Effector memory CD8-positive, alpha-beta T cell (primary cell): ENCODE measurements around the gene MED12L.
"Not testable (repeated sequence)": the region's sequence is repeated elsewhere in the genome, so short reads cannot be mapped to it uniquely, and the experiment has no call there.

Source experiments
- ATAC-seq: fragments of 150-1000 bp; cut with Tn5 transposase; replicated peaks from 2 replicates; pipeline ENCODE4 v1.10.0; 2021; ENCODE audit warnings: mild to moderate bottlenecking, moderate library complexity
- DNase-seq, 3 experiments: peaks; one replicate each; pipeline ENCODE4 v3.0.0; 2021
- H3K27ac Mint-ChIP-seq, 2 donors: one replicate each; pipeline ENCODE4 v1.8.0; 2022; ENCODE audit warnings: mild to moderate bottlenecking in 2 of 2, mixed read lengths in 2 of 2, moderate library complexity in 2 of 2
- H3K27me3 Mint-ChIP-seq, 2 donors: one replicate each; pipeline ENCODE4 v1.8.0; 2022; ENCODE audit warnings: mixed read lengths in 2 of 2
- H3K36me3 Mint-ChIP-seq: one replicate; pipeline ENCODE4 v1.8.0; 2022; ENCODE audit warnings: mild to moderate bottlenecking, moderate library complexity, mixed read lengths; ENCODE audit not compliant: insufficient read depth
- H3K4me1 Mint-ChIP-seq, 2 donors: one replicate each; pipeline ENCODE4 v1.8.0; 2022; ENCODE audit warnings: low read depth in 2 of 2, mixed read lengths in 2 of 2
- H3K4me3 Mint-ChIP-seq, 2 donors: one replicate each; pipeline ENCODE4 v1.8.0; 2022; ENCODE audit warnings: mild to moderate bottlenecking in 2 of 2, mixed read lengths in 2 of 2, moderate library complexity in 2 of 2
- H3K9me3 Mint-ChIP-seq, 2 donors: one replicate each; pipeline ENCODE4 v1.8.0; 2022; ENCODE audit warnings: mixed read lengths in 2 of 2

Gene MED12L

GRCh38 chr3:151076626-151077025, 8.8 kb upstream of the MED12L start:
- no peak overlapping the region for H3K4me3 Mint-ChIP-seq
- H3K4me1 Mint-ChIP-seq, result no peaks in the 10 kb centered on the region
- H3K9me3 Mint-ChIP-seq, result no peaks in the 10 kb centered on the region
- H3K27me3 Mint-ChIP-seq, result peaks cover 16 to 28% of the 10 kb centered on the region in 2 donors
- ATAC-seq (no peak), DNase-seq (no peak)
- no peaks in the 10 kb centered on the region for H3K36me3 Mint-ChIP-seq
- H3K27ac Mint-ChIP-seq, result no peak overlapping the region

GRCh38 chr3:151081082-151081481, 4.4 kb upstream of the MED12L start:
- H3K27me3 Mint-ChIP-seq, result peaks cover 43 to 44% of the 10 kb centered on the region in 2 donors
- not testable (repeated sequence) for ATAC-seq, H3K4me3 Mint-ChIP-seq, H3K27ac Mint-ChIP-seq, DNase-seq, H3K36me3 Mint-ChIP-seq, H3K9me3 Mint-ChIP-seq, H3K4me1 Mint-ChIP-seq

GRCh38 chr3:151082880-151083838, 2.3 kb upstream of the MED12L start:
- peaks cover 48 to 61% of the 10 kb centered on the region in 2 donors for H3K27me3 Mint-ChIP-seq
- no peak overlapping the region for H3K4me3 Mint-ChIP-seq
- DNase-seq (no peak), ATAC-seq (no peak)
- peaks cover 0 to 11% of the 10 kb centered on the region in 2 donors for H3K4me1 Mint-ChIP-seq
- no peak overlapping the region for H3K27ac Mint-ChIP-seq
- H3K36me3 Mint-ChIP-seq, result peaks cover 12% of the 10 kb centered on the region
- H3K9me3 Mint-ChIP-seq, result no peaks in the 10 kb centered on the region

GRCh38 chr3:151084893-151085226, 604 bp upstream of the MED12L start:
- Mint-ChIP-seq H3K4me3 (peak overlapping the region; percentile 49 to 89), H3K9me3 (no peaks in the 10 kb centered on the region), H3K4me1 (peaks cover 0 to 11% of the 10 kb centered on the region in 2 donors), H3K27me3 (peaks cover 52 to 65% of the 10 kb centered on the region in 2 donors), H3K36me3 (peaks cover 12% of the 10 kb centered on the region), H3K27ac (no peak overlapping the region)
- DNase-seq, result no peak
- ATAC-seq, result no peak

- peak in 1 of 3 experiments; percentile 6 for DNase-seq
- Mint-ChIP-seq H3K27me3 (peaks cover 54 to 65% of the 10 kb centered on the region in 2 donors), H3K27ac (peak overlapping the region in 1 of 2 donors; percentile 86), H3K4me3 (peak overlapping the region; percentile 79 to 89), H3K9me3 (no peaks in the 10 kb centered on the region), H3K4me1 (peaks cover 0 to 11% of the 10 kb centered on the region in 2 donors), H3K36me3 (peaks cover 12% of the 10 kb centered on the region)
- ATAC-seq, result peak; percentile 23
These were observed 522 bp downstream of the MED12L start for GRCh38 chr3:151085889-151086483.

GRCh38 chr3:151086484-151087456, 1.3 kb downstream of the MED12L start:
- H3K9me3 Mint-ChIP-seq, result no peaks in the 10 kb centered on the region
- peaks cover 12% of the 10 kb centered on the region for H3K36me3 Mint-ChIP-seq
- peak overlapping the region; percentile 79 to 89 for H3K4me3 Mint-ChIP-seq
- H3K4me1 Mint-ChIP-seq, result peaks cover 0 to 11% of the 10 kb centered on the region in 2 donors
- peak; percentile 12 to 40 (median 38) for DNase-seq
- H3K27ac Mint-ChIP-seq, result peak overlapping the region in 1 of 2 donors; percentile 86
- peaks cover 49 to 68% of the 10 kb centered on the region in 2 donors for H3K27me3 Mint-ChIP-seq
- peak; percentile 81 for ATAC-seq

- Mint-ChIP-seq H3K27ac (no peak overlapping the region), H3K4me3 (peak overlapping the region; percentile 56 to 89), H3K4me1 (peaks cover 0 to 11% of the 10 kb centered on the region in 2 donors), H3K9me3 (no peaks in the 10 kb centered on the region), H3K27me3 (peaks cover 44 to 69% of the 10 kb centered on the region in 2 donors), H3K36me3 (peaks cover 12% of the 10 kb centered on the region)
- ATAC-seq (no peak), DNase-seq (no peak)
These were observed 2.2 kb downstream of the MED12L start for GRCh38 chr3:151087648-151088047.

- peaks cover 25 to 52% of the 10 kb centered on the region in 2 donors for H3K27me3 Mint-ChIP-seq
- ATAC-seq (no peak), DNase-seq (no peak)
- peaks cover under 1% of the 10 kb centered on the region for H3K36me3 Mint-ChIP-seq
- no peak overlapping the region for H3K4me3 Mint-ChIP-seq
- H3K27ac Mint-ChIP-seq, result no peak overlapping the region
- H3K4me1 Mint-ChIP-seq, result peaks cover 0 to 4% of the 10 kb centered on the region in 2 donors
- H3K9me3 Mint-ChIP-seq, result no peaks in the 10 kb centered on the region
These were observed 6.4 kb downstream of the MED12L start for GRCh38 chr3:151091685-151092345.

GRCh38 chr3:151093148-151093547, 7.7 kb downstream of the MED12L start:
- DNase-seq, result no peak
- H3K4me3 Mint-ChIP-seq, result no peak overlapping the region
- no peak overlapping the region for H3K27ac Mint-ChIP-seq
- peaks cover 0 to 3% of the 10 kb centered on the region in 2 donors for H3K4me1 Mint-ChIP-seq
- H3K9me3 Mint-ChIP-seq, result no peaks in the 10 kb centered on the region
- no peak for ATAC-seq
- peaks cover 34 to 48% of the 10 kb centered on the region in 2 donors for H3K27me3 Mint-ChIP-seq
- H3K36me3 Mint-ChIP-seq, result no peaks in the 10 kb centered on the region

GRCh38 chr3:151093905-151094304, 8.4 kb downstream of the MED12L start:
- no peaks in the 10 kb centered on the region for H3K36me3 Mint-ChIP-seq
- H3K27me3 Mint-ChIP-seq, result peaks cover 37 to 51% of the 10 kb centered on the region in 2 donors
- DNase-seq (no peak), ATAC-seq (no peak)
- H3K27ac Mint-ChIP-seq, result no peak overlapping the region
- H3K4me3 Mint-ChIP-seq, result no peak overlapping the region
- no peaks in the 10 kb centered on the region for H3K9me3 Mint-ChIP-seq
- peaks cover 0 to 3% of the 10 kb centered on the region in 2 donors for H3K4me1 Mint-ChIP-seq

GRCh38 chr3:151096716-151097115, 11.3 kb downstream of the MED12L start:
- Mint-ChIP-seq H3K9me3 (no peaks in the 10 kb centered on the region), H3K27me3 (peaks cover 45 to 47% of the 10 kb centered on the region in 2 donors), H3K36me3 (no peaks in the 10 kb centered on the region), H3K4me3 (no peak overlapping the region), H3K27ac (peak overlapping the region in 1 of 2 donors; percentile 39), H3K4me1 (peaks cover 0 to 3% of the 10 kb centered on the region in 2 donors)
- ATAC-seq, result peak; percentile 89
- peak in 1 of 3 experiments; percentile 4 for DNase-seq

- Mint-ChIP-seq H3K27me3 (peaks cover 33 to 40% of the 10 kb centered on the region in 2 donors), H3K9me3 (no peaks in the 10 kb centered on the region), H3K36me3 (no peaks in the 10 kb centered on the region)
These were observed 14.6 kb downstream of the MED12L start for GRCh38 chr3:151100076-151100475.

More at GRCh38 chr3:151100076-151100475, 14.6 kb downstream of the MED12L start:
- Mint-ChIP-seq H3K4me1 (peaks cover 0 to 3% of the 10 kb centered on the region in 2 donors), H3K4me3 (no peak overlapping the region), H3K27ac (no peak overlapping the region)
- ATAC-seq (no peak), DNase-seq (no peak)
